ENCODE data around the gene KIF22. TPM values are rescaled to one million over a fixed set of nuclear protein-coding genes. Genes with fewer than 3 reads are reported as not detected.

Gene KIF22
- total RNA-seq, 4 donors from 2014 or later: 38.4 to 68.6 (median 57.2) TPM

- TF ChIP-seq POLR2A (IDR thresholded peaks at IDR 0.05) (no peak), CTCF (IDR thresholded peaks at IDR 0.05) (no peak)
- Histone ChIP-seq H3K9me3 (no peaks in the 10 kb centered on the region), H3K36me3 (peaks cover 11 to 15% of the 10 kb centered on the region in 2 donors), H3K27ac (peak overlapping the region in 2 of 3 donors; percentile 29 to 96), H3K4me1 (peaks cover 37 to 58% of the 10 kb centered on the region in 2 donors), H3K4me3 (replicated peaks in 1 of 3) (no peak overlapping the region), H3K27me3 (no peaks in the 10 kb centered on the region)
- DNase-seq: no peak
- 81 to 87% methylated on average over 15 to 16 of the region's 31 CpGs for WGBS, 2 donors
- intact Hi-C loops (cut with DNase I): no loop called here
Measured at GRCh38 chr16:29809031-29809747, 18.6 kb downstream of the KIF22 start.

- TF ChIP-seq CTCF (IDR thresholded peaks at IDR 0.05) (no peak), POLR2A (IDR thresholded peaks at IDR 0.05) (no peak)
- peaks cover 11 to 15% of the 10 kb centered on the region in 2 donors for H3K36me3 ChIP-seq
- intact Hi-C loops (cut with DNase I): loop anchor here (10.0 kb wide), 1 partner anchor 115 kb away; the partner anchor contains the start of gene KCTD13
- no peaks in the 10 kb centered on the region for H3K27me3 ChIP-seq
- peaks cover 33 to 54% of the 10 kb centered on the region in 2 donors for H3K4me1 ChIP-seq
- H3K27ac ChIP-seq: peak overlapping the region in 2 of 3 donors; percentile 29 to 96
- no peak for DNase-seq
- no peak overlapping the region for H3K4me3 ChIP-seq (replicated peaks in 1 of 3)
- 55 to 67% methylated on average over 22 to 23 of the region's 23 CpGs for WGBS, 2 donors
- H3K9me3 ChIP-seq: no peaks in the 10 kb centered on the region
Measured at GRCh38 chr16:29809850-29810698, 19.5 kb downstream of the KIF22 start.

GRCh38 chr16:29810699-29811169 lies 20.2 kb downstream of the KIF22 start:
- Histone ChIP-seq H3K9me3 (no peaks in the 10 kb centered on the region), H3K4me1 (peaks cover 36 to 57% of the 10 kb centered on the region in 2 donors), H3K27me3 (no peaks in the 10 kb centered on the region), H3K27ac (peak overlapping the region in 2 of 3 donors; percentile 29 to 95), H3K36me3 (peaks cover 11 to 15% of the 10 kb centered on the region in 2 donors), H3K4me3 (replicated peaks in 1 of 3) (no peak overlapping the region)
- no peak for DNase-seq
- TF ChIP-seq POLR2A (IDR thresholded peaks at IDR 0.05): no peak
- no peak for TF ChIP-seq CTCF (IDR thresholded peaks at IDR 0.05)
- 37 to 39% methylated on average over 9 of the region's 9 CpGs for WGBS, 2 donors
- intact Hi-C loops (cut with DNase I): loop anchor here (10.0 kb wide), 1 partner anchor 114 kb away; the partner anchor contains the start of gene KCTD13

GRCh38 chr16:29811170-29811895 lies 20.8 kb downstream of the KIF22 start:
- peaks cover 36 to 57% of the 10 kb centered on the region in 2 donors for H3K4me1 ChIP-seq
- TF ChIP-seq POLR2A (IDR thresholded peaks at IDR 0.05) (peak in 1 of 2 donors; percentile 62), CTCF (IDR thresholded peaks at IDR 0.05) (no peak)
- 0 to 1% methylated on average over 26 to 28 of the region's 31 CpGs for WGBS, 2 donors

More at GRCh38 chr16:29811170-29811895, 20.8 kb downstream of the KIF22 start:
- intact Hi-C loops (cut with DNase I): loop anchor here (10.0 kb wide), 1 partner anchor 113 kb away; the partner anchor contains the start of gene KCTD13
- Histone ChIP-seq H3K4me3 (replicated peaks in 1 of 3) (peak overlapping the region; percentile 14 to 51 (median 34)), H3K27ac (peak overlapping the region; percentile 70 to 95 (median 86)), H3K36me3 (peaks cover 11 to 15% of the 10 kb centered on the region in 2 donors), H3K9me3 (no peaks in the 10 kb centered on the region), H3K27me3 (no peaks in the 10 kb centered on the region)
- DNase-seq: peak; percentile 99
